HUES48 (cell line): ENCODE data around the gene MGAT4A.

Experiments used
- H3K27ac ChIP-seq: one replicate; pipeline ENCODE4 v1.7.0; 2013; ENCODE audit warnings: low read depth, low read length, inconsistent platforms
- H3K27me3 ChIP-seq: 2 replicates; pipeline ENCODE4 v1.6.1; 2013; ENCODE audit warnings: mild to moderate bottlenecking, low read length; ENCODE audit not compliant: control insufficient read depth, insufficient read depth
- H3K36me3 ChIP-seq: 2 replicates; pipeline ENCODE4 v1.6.1; 2013; ENCODE audit warnings: low read length; ENCODE audit not compliant: control insufficient read depth, insufficient read depth
- H3K4me1 ChIP-seq: 2 replicates; pipeline ENCODE4 v1.6.1; 2013; ENCODE audit warnings: mild to moderate bottlenecking, low read length; ENCODE audit not compliant: control insufficient read depth, insufficient read depth
- H3K4me3 ChIP-seq: 2 replicates; pipeline ENCODE4 v1.5.1; 2013; ENCODE audit warnings: mild to moderate bottlenecking, low read depth, low read length
- H3K9ac ChIP-seq: 2 replicates; pipeline ENCODE4 v1.6.1; 2013; ENCODE audit warnings: mild to moderate bottlenecking, low read depth, low read length, moderate library complexity
- H3K9me3 ChIP-seq: 2 replicates; pipeline ENCODE4 v1.6.1; 2013; ENCODE audit warnings: low read length; ENCODE audit not compliant: control insufficient read depth, insufficient read depth

MGAT4A gene

DNA sequence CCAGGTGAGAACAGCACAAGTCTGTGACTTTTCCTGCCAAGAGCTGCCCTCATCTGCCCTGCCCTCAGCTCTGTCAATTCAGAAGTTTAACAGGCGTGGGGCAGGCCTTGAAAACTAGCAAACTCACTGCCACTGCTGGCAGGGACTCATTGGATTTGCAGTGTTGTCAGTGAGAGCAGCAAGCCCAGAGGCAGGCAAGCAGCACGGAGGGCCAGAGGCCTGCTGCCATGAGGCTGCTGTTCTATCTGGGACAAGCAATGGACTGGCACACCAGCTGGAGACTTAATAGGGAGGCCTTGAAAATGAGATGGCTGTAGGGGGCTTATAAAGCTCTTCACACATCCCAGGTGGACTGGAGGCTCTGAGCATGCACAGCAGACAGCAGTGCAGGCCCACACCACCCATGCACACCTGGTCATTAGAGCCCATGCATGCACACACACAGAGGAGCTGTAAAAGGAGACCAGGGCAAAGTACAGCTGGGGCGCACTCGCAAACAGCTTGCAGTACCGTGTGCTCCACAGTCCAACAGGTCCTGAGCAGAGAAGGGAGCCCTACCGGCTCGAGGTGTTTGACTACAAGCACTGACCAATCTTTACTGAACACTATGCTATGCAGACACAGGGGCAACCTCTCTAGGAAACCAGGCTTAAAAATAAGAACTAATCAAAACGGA is 28.7 kb downstream of the MGAT4A start:
- H3K27ac ChIP-seq: no peak overlapping the region
- H3K9me3 ChIP-seq: no peaks in the 10 kb centered on the region
- H3K27me3 ChIP-seq: no peaks in the 10 kb centered on the region
- no peaks in the 10 kb centered on the region for H3K4me1 ChIP-seq
- H3K9ac ChIP-seq: no peak overlapping the region
- no peaks in the 10 kb centered on the region for H3K36me3 ChIP-seq
- H3K4me3 ChIP-seq: no peak overlapping the region

GRCh38 chr2:98701230-98701629 is 29.7 kb downstream of the MGAT4A start:
- Histone ChIP-seq H3K9ac (no peak overlapping the region), H3K9me3 (no peaks in the 10 kb centered on the region), H3K4me1 (no peaks in the 10 kb centered on the region), H3K36me3 (no peaks in the 10 kb centered on the region), H3K4me3 (no peak overlapping the region), H3K27me3 (no peaks in the 10 kb centered on the region), H3K27ac (no peak overlapping the region)

DNA sequence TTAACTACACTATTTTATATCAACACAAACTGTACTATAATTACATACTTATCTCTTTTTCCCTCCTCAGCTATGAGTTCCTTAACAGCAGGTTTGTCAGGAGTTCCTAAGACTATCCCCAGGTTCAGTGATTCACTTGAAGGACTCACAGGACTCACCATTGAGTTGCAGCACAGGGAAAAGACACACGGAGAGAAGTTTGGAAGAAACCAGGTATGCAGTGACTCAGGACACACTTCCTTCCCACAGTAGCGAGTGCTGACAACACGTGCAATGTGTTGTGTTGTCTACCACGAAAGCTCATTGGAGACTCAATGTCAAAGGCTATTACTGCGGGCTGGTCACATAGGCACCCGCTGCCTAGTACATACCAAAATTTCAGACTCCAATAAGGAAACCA is 32.0 kb downstream of the MGAT4A start:
- Histone ChIP-seq H3K27ac (no peak overlapping the region), H3K4me1 (no peaks in the 10 kb centered on the region), H3K4me3 (no peak overlapping the region), H3K9ac (no peak overlapping the region), H3K27me3 (no peaks in the 10 kb centered on the region), H3K9me3 (no peaks in the 10 kb centered on the region), H3K36me3 (no peaks in the 10 kb centered on the region)

DNA sequence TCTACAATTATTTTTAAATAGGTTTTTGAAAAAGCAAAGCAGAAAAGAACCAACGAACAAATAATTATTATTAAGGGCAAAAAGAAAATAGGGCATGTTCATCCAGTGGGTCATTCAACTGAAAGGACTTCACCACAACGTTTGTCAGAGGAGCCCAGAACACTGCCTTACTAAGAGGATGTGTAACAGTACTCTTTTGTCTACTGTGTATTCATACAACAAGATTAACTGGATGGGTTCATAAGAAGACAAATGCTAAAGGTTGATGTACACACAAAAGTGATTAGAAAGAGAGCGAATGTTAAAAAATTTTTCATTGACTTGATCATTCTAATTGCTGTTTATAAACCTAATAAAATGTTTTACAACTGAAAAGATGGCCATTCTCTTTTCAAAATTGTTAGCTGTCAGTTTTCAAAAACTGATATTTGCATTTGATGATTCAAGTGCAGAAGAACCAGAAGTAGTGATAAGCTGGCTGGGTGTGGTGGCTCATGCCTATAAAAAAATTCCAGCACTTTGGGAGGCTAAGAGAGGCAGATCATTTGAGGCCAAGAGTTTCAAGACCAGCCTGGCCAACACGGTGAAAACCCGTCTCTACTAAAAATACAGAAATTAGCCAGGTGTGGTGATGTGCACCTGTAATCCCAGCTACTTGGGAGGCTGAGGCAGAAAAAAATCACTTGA is 33.1 kb downstream of the MGAT4A start:
- Histone ChIP-seq H3K27me3 (no peaks in the 10 kb centered on the region), H3K9ac (no peak overlapping the region), H3K36me3 (no peaks in the 10 kb centered on the region), H3K4me3 (no peak overlapping the region), H3K27ac (no peak overlapping the region), H3K4me1 (no peaks in the 10 kb centered on the region), H3K9me3 (no peaks in the 10 kb centered on the region)

DNA sequence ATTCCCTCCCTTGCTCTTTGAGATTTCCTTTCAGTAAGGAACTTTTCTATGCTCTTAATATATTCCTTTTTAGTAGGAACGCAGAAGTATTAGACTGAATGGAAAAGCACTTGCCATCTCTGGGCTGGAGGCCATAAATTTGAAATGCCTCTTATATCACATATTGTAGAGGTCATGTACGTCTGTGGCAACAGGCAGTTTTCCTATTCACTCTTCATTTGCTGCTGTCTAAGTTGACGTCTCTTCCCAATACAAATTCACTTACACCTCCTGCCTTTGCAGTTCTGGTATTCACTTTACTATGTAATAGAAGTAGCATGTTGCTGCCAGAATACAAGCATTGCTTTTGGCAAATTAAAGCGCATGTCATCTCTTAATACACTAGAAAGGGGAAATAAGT is 34.7 kb downstream of the MGAT4A start:
- Histone ChIP-seq H3K36me3 (no peaks in the 10 kb centered on the region), H3K9me3 (no peaks in the 10 kb centered on the region), H3K27me3 (no peaks in the 10 kb centered on the region), H3K4me3 (no peak overlapping the region), H3K9ac (no peak overlapping the region), H3K4me1 (no peaks in the 10 kb centered on the region), H3K27ac (no peak overlapping the region)

GRCh38 chr2:98695255-98695654 is 35.7 kb downstream of the MGAT4A start:
- Histone ChIP-seq H3K4me3 (no peak overlapping the region), H3K27ac (no peak overlapping the region), H3K36me3 (no peaks in the 10 kb centered on the region), H3K9me3 (no peaks in the 10 kb centered on the region), H3K4me1 (no peaks in the 10 kb centered on the region), H3K27me3 (no peaks in the 10 kb centered on the region), H3K9ac (no peak overlapping the region)

GRCh38 chr2:98693477-98693876 is 37.5 kb downstream of the MGAT4A start:
- H3K27ac ChIP-seq: no peak overlapping the region
- H3K9me3 ChIP-seq: no peaks in the 10 kb centered on the region
- no peak overlapping the region for H3K4me3 ChIP-seq
- no peaks in the 10 kb centered on the region for H3K36me3 ChIP-seq
- no peaks in the 10 kb centered on the region for H3K27me3 ChIP-seq
- H3K9ac ChIP-seq: no peak overlapping the region
- H3K4me1 ChIP-seq: no peaks in the 10 kb centered on the region

- H3K4me3 ChIP-seq: no peak overlapping the region
- H3K4me1 ChIP-seq: no peaks in the 10 kb centered on the region
- H3K27ac ChIP-seq: no peak overlapping the region
- no peak overlapping the region for H3K9ac ChIP-seq
- H3K9me3 ChIP-seq: no peaks in the 10 kb centered on the region
- no peaks in the 10 kb centered on the region for H3K36me3 ChIP-seq
- no peaks in the 10 kb centered on the region for H3K27me3 ChIP-seq
These were observed 38.6 kb downstream of the MGAT4A start for GRCh38 chr2:98692090-98693054.

- Histone ChIP-seq H3K36me3 (no peaks in the 10 kb centered on the region), H3K27me3 (no peaks in the 10 kb centered on the region), H3K9me3 (no peaks in the 10 kb centered on the region)
These were observed 39.6 kb downstream of the MGAT4A start for GRCh38 chr2:98691303-98691702.

DNA sequence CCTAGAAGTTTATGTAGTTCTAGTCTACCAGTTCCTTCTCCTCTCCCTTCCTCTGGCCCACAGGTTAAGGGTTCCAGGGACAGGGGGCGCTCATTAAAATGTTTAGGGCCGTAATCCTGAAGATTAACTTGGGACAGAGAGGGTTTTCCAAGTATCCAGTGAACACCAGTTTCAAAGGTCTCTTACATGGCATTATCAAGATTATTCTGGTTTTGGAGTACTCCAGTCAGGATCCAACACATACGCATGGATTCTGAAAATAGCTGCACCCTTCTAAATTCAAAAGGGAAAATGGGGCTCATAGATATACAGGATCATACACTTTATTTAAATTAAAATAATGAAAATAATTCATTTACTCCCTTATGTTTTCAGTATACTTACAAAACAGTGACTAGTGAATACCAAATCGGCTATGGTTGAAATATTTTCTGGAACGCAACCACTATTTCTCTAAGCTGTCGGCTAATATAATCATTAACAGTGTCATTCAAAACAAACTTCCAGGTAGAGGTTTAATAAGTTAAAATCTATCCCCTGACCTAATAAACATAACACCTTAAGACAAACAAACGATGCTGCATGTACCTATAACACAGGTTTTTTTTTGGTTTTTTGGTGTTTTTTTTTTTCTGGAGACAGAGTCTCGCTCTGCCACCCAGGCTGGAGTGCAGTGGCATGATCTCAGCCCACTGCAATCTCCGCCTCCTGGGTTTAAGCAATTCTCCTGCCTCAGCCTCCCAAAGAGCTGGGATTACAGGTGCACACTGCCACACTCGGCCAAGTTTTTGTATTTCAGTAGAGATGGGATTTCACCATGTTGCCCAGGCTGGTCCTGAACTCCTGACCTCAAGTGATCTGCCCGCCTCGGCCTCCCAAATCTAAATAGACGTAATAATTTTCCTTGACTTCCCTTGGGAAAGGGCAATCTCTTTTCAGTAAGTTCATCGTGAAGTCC is 44.7 kb downstream of the MGAT4A start:
- no peak overlapping the region for H3K4me3 ChIP-seq
- H3K36me3 ChIP-seq: no peaks in the 10 kb centered on the region
- H3K27ac ChIP-seq: no peak overlapping the region
- no peaks in the 10 kb centered on the region for H3K4me1 ChIP-seq
- no peaks in the 10 kb centered on the region for H3K27me3 ChIP-seq
- no peaks in the 10 kb centered on the region for H3K9me3 ChIP-seq
- no peak overlapping the region for H3K9ac ChIP-seq

More at GRCh38 chr2:98691303-98691702, 39.6 kb downstream of the MGAT4A start:
- H3K4me3 ChIP-seq: no peak overlapping the region
- no peaks in the 10 kb centered on the region for H3K4me1 ChIP-seq
- H3K9ac ChIP-seq: no peak overlapping the region
- H3K27ac ChIP-seq: no peak overlapping the region
